Suppressor macrophage treated with lipopolysaccharide for 4 hours (primary cell): ENCODE results near the gene AVEN.
A peak's percentile ranks its signal among the peaks of the same experiment; 100 is the strongest.
"Not testable (repeated sequence)": the region's sequence is repeated elsewhere in the genome, so short reads cannot be mapped to it uniquely, and the experiment has no call there.

Experiments used
- DNase-seq: peaks from one replicate; pipeline ENCODE4 v3.0.0-alpha.2; 2020

The AVEN gene, protein sequence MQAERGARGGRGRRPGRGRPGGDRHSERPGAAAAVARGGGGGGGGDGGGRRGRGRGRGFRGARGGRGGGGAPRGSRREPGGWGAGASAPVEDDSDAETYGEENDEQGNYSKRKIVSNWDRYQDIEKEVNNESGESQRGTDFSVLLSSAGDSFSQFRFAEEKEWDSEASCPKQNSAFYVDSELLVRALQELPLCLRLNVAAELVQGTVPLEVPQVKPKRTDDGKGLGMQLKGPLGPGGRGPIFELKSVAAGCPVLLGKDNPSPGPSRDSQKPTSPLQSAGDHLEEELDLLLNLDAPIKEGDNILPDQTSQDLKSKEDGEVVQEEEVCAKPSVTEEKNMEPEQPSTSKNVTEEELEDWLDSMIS

GRCh38 chr15:34038871-34039789 is at the start of gene AVEN:
TSS of gene AVEN (minus strand) at chr15:34039204. CDS start at chr15:34039046, 158 bp downstream.
- peak; percentile 68 for DNase-seq

GRCh38 chr15:34085746-34086145 is 46.7 kb upstream of the AVEN start:
- DNase-seq, result no peak

GRCh38 chr15:34084086-34084485 is 45.1 kb upstream of the AVEN start:
- DNase-seq, result no peak

GRCh38 chr15:34079904-34080303 is 40.9 kb upstream of the AVEN start:
- DNase-seq, result no peak

DNA sequence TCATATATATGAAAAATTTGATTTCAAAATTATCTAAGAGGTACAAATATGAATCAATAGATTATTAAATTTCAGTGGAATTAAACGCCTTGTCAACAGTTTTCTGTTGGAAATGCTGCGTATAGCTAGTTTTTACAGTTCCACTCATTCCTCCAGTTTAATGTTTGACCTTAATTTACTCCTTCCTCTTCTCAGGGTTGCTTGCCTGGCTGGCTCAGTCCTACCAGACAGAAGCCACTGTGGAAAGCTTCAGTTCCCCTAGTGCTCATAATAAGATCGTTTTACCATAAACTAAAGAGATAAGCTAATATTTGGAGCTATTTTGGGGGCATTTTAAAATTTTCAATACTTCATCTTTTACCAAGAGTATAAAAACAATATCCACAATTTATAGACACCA is 39.9 kb upstream of the AVEN start:
- DNase-seq, result no peak

- DNase-seq, result no peak
These were observed 37.8 kb upstream of the AVEN start for GRCh38 chr15:34076785-34077184.

DNA sequence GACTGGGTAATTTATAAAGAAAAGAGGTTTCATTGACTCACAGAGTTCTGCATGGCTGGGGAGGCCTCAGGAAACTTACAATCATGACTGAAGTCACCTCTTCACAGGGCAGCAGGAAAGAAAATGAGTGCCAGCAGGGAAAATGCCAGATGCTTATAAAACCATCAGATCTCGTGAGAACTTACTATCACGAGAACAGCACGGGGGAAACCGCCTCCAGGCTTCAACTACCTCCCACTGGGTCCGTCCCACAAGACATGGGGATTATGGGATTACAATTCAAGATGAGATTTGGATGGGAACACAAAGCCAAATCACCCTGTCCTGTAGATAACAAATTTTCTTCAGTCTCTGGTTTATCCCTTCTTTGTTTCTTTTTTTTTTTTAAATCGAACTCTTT is 31.0 kb upstream of the AVEN start:
- DNase-seq, result no peak

DNA sequence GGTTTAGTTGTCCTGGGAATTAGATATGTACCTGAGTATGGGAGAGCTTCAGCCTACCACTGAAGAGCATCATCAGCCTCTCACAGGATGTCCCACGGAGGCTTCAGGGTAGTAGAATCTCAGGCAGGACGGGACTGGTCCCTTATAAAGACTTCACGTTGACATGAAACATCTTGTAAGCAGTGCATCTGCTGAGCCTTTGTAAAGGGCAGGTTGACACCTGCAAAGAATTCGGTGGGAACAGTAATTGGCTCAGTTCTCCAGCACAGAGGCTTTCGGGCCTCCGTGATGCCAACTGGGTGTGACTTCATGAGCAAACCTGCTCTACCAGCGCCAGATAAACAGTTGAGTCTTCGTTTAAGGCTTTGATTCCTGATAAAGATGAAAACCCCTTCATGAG is 26.9 kb upstream of the AVEN start:
- DNase-seq, result no peak

DNA sequence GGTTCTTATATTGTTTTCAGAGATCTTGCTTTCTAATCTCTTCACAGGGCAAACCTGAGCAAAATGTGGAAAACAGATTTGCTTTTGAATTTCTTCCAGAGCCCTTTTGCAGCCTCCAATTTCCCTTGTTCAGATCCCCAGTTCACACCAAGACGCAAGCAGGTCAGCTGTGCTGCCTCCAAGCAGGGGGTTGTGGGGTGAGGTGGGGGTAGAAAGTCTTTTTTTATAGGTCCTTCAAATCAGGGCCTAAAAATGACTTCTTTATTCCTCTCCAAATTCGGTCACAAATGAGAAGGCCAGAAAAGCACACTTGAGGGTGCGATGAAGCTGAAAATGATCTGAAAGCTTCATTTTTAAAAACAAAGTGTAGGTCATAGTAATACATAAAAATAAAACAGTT is 26.3 kb upstream of the AVEN start:
- DNase-seq, result no peak

- no peak for DNase-seq
These were observed 25.4 kb upstream of the AVEN start for GRCh38 chr15:34064438-34064837.

DNA sequence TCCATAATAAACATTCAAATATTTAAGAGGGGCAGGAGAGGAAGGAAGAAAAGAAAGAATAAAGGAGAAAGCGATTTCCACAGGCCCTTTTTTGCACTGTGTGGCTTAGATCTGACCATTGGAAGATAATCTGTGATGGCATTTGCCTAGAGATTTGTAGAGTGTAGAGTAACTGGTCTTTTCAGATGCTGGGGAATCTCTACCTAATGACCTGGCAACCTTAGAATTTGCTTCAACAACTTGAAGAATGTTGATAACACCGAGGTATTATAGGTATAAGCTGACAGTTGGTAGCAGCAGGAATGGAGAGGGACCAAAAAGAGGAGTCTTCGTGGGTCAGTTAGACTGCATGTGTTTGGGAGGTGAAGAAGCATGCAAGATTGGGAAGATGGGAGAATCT is 20.9 kb upstream of the AVEN start:
- no peak for DNase-seq

- DNase-seq, result no peak
These were observed 20.5 kb upstream of the AVEN start for GRCh38 chr15:34059476-34059875.

DNA sequence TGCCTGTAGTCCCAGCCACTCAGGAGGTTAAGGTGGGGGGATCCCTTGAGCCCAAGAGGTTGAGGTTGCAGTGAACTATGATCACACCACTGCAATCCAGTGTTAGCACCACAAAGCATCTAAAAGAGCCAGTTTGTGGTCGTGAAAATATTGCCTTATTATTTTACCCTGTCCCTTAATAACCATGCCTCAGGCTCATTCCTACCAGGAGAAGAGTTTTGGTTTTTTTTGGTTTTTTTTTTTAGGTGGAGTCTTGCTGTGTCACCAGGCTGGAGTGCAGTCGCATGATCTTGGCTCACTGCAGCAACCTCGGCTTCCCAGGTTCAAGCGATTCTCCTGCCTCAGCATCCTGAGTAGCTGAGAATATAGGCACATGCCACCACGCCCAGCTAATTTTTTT is 17.9 kb upstream of the AVEN start:
- DNase-seq, result no peak

GRCh38 chr15:34055868-34056595 is 17.0 kb upstream of the AVEN start:
- DNase-seq, result no peak

- DNase-seq, result no peak
These were observed 15.2 kb upstream of the AVEN start for GRCh38 chr15:34054081-34054707.

DNA sequence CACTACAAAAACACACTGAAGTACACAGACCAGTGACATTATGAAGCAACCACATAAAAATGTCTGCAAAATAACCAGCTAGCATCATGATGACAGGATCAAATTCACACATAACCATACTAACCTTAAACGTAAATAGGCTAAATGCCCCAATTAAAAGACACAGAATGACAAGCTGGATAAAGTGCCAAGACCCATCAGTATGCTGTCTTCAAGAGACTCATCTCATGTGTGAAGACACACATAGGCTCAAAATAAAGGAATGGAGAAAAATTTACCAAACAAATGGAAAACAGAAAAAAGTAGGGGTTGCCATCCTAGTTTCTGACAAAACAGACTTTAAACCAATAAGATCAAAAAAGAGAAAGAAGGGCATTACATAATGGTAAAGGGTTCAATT is 11.4 kb upstream of the AVEN start:
- not testable (repeated sequence) for DNase-seq

DNA sequence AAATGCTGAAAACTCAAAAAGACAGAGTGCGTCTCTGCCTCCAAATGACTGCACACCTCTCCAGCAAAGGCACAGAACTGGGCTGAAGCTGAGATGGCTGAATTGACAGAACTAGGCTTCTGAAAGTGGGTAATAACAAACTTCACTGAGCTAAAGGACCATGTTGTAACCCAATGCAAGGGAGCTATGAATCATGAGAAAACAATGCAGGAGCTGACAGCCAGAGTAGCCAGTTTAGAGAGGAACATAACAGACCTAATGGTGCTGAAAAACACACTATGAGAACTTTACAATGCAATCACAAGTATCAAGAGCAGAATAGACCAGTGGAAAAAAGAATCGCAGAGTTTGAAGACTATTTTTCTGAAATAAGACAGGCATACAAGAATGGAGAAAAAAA is 10.1 kb upstream of the AVEN start:
- DNase-seq, result no peak

DNA sequence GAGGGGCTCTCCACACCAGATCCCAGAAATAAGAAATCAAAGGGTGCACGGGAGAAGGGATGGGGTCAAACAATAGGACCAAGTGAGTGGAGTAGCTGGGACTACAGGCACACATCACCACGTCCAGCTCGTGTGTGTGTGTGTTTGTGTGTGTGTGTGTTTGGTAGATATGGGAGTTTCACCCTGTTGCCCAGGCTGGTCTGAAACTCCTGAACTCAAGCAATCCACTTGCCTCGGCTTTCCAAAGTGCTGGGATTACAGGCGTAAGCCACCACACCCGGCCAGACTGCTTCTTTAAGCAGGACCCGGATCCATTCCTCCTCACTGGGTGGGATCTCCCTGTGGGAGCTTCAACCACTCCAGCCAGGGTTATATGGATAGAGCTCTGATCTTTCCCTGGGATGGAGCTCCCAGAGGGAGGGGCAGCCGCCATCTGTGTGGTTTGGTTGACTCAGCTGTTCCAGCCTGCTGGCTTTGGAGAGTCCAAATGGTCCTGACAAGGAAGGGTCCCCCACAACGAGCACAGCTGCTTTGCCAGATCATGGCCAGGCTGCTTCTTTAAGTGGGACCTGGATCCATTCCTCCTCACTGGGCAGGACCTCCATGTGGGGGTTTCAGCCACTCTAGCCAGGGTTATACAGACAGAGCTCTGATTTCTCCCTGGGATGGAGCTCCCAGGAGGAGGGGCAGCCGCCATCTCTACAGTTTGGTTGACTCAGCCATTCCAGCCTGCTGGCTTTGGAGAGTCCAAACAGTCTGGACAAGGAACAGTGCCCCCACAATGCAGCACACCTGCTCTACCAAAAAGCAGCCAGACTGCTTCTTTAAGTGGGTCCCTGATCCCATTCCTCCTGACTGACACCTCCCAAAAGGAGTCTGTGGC is 9.1 kb upstream of the AVEN start:
- DNase-seq, result no peak

GRCh38 chr15:34046471-34047145 is 7.6 kb upstream of the AVEN start:
- no peak for DNase-seq

- DNase-seq, result no peak
These were observed 4.8 kb upstream of the AVEN start for GRCh38 chr15:34043813-34044212.

- no peak for DNase-seq
These were observed 4.4 kb upstream of the AVEN start for GRCh38 chr15:34043391-34043790.
